Activated CD4-positive, alpha-beta T cell treated with anti-CD3 and anti-CD28 coated beads for 24 hours (primary cell): ENCODE results near the gene ADAM23.

Experiments used
- DNase-seq, 2 donors: peaks; one replicate each; pipeline ENCODE4 v3.0.0-alpha.2; 2020; ENCODE audit warnings: low read depth in 2 of 2

Gene ADAM23

GRCh38 chr2:206563374-206563773 lies 120.0 kb downstream of the ADAM23 start:
- no peak for DNase-seq

DNA sequence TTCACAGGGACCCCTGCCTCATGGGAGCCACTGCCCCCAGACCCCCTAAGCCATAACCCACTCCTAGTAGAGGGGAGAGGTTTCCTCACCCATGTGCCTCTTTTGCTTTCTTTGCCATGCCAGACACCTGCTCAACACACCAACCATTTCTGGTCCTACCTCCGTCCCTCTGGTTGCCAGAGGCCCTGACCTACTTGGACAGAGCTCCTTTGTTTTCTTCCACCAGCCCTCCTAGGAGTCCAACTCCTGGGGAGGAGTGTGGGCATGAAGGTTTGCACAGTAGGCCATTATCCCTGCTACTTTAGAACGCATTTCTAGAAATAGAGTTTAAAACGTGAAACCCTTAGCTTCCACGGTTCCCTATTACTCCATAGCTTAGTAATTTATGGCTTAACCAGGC lies 122.3 kb downstream of the ADAM23 start:
- no peak for DNase-seq

DNA sequence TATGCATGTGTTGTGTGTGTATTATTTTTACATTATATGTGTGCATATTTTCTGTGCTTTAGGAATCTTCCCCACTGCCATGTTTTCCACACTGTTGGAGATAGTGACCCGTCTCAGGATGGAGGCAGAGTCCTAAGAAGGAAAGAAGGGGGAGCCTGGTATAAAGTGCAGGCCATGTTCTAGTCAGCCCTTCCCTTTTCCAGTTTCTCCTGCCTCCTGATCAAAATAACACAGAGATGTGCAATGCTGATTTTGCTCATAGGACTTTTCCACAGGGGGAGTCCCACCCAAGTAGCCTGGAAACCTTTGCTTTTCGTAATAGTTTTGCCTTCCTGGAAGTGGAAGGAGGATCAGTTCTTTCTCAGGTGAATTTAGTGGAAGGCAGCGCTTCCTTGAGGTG lies 126.1 kb downstream of the ADAM23 start:
- DNase-seq = no peak

DNA sequence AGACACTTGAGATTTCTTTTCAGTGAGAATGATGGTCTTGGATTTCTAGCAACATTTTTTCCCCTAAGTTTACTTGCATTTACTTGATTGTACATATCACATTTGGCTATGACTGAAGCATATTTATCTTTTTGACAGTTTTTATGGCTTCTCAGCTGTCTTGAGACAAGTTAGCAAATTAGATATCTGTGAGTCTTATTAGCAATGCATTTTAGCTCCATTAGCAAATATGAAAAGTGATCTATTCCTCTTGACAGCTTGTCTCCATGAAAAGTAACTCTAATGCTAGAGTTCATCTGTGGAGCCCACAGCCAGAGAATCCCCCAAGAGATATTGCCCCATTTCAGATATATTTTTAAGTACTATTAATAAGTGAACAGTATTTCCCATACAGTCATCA lies 126.9 kb downstream of the ADAM23 start:
- no peak for DNase-seq

DNA sequence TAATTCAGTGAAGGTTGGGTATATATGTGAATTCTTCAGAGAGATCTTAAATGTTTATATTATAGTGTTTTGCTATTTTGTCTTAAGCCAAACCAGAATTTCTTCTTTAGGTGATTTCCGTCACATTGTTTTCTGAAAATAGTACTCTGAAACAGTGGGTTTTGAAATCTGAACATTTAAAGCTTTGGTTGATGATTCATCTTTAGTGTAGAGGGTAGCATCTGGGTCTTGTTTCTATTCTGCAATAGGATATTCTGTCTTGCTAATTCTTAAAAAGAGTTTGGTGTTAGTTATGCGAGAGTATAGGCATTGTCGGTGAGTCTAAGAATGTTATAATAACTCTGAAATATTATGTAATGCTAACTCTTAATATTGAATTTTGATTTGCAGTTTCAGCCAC lies 129.4 kb downstream of the ADAM23 start:
- no peak for DNase-seq

- DNase-seq = no peak
Measured at GRCh38 chr2:206573793-206574192, 130.5 kb downstream of the ADAM23 start.

DNA sequence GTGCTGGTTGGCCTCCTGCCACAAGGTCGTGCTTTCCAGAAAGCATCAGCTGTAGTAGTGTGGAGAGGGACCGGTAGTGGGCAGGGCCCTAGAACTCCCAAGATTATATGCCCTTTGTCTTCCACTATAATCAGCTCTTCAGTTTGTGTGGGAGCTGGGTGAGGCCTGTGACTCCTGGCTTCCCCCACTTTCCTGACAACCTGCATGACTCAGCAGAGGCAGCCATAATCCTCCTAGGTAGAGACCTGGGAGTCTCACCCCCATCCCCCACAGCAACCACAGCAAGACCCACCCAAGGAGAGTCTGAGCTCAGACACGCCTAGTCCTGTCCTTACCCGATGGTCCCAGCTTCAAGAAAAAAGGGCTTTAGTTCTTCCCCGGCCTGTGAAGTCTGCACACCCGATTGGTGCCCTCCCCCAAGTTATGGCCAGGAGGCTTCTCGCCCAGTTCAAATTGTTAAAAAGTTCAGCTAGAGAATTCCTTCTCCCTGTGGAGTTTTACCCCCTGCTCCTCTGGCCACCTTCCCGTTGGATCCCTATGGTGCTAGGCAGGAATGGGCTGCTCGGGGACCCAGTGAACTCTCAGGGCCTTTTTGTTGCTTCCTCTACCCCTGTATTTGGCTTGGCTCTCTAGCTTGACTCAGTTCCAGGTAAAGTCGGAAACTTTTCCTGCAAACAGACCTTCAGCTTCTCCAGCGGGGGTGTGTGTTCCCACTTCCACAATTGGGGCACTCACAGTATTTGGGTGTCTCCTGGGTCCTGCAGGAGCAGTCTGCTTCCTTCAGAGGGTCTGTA lies 141.2 kb downstream of the ADAM23 start:
- no peak for DNase-seq

GRCh38 chr2:206585335-206585734 lies 142.0 kb downstream of the ADAM23 start:
- DNase-seq = no peak

GRCh38 chr2:206586609-206587008 lies 143.3 kb downstream of the ADAM23 start:
- DNase-seq = no peak

DNA sequence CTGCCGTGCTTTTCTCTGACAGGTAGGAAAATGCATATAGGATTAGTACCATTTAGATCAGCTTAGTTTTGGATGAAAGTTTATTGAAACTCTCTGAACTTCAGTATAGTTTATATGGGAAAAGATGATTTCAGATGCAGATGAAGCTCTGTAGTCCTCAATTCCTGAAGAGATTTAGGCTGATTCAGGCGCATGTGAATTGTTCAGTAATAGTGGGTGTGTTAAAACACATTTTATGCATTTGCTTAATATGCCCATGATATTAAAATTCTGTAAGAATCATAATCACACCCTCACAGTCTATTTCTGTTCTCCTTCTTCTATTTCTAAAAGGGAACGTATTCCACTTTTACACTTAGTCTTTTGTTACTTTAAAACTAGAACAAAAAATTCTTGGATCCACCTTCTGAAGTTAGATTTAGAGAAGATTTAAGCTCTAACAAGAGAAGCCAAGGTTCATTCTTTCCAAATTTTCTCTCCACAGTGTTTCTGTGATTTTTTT lies 154.4 kb downstream of the ADAM23 start:
- DNase-seq = no peak

DNA sequence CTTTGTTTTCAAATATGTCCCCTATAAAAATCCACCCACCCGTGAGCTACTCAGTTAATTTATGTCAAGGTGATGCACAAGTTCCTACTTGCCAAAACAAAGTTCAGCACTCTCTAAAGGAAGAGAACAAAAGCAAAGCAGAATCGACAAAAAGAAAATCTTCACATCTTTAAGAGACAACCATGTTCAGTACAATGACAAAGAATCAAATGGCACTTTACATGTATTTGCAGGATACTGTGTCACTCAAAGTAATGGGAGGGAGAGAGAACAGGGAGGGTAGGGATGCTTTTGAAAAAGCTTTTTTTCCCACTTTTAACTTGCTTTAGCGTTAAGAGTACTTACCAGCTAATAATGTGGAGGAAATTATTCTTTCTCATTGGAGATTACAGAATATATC lies 159.9 kb downstream of the ADAM23 start:
- no peak for DNase-seq

DNA sequence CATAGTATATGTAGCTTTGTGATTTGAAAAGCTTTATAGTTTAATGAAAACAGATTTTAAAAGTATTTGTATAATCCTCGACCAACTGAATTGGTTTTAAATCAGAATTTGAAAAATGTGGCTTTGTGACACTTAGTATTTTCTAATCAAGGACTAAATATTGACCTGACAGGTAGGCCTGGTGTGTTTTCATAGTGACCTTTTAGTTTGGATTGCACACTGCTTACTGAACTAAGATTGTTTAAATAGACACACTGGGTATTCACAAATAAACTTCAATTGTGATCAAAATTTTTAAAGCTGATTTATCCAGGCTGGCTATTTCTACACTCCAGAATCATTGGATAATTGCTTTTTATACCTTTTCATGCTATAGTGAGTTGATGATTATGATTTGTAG lies 167.1 kb downstream of the ADAM23 start:
- no peak for DNase-seq

GRCh38 chr2:206611191-206611590 lies 167.9 kb downstream of the ADAM23 start:
- DNase-seq = no peak

DNA sequence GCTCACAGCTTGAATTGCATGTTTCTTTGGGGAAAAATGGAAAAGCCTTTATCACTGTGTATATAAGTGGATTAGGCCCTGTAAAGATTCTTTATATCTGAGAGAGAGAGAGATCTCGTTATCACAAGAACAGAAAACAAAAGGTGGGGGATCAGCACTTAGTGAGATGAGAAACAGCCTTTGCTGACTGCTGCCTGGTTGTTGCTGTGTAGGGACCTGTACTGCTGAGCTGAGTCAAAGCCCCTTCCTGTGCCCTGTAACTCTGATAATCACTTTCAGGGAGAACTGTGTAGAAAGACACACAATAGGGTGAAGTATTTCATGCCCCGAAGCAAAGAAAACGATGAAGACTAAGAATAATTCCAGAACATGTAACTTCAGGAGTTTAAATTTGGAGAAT lies 168.4 kb downstream of the ADAM23 start:
- DNase-seq = no peak

GRCh38 chr2:206614811-206615210 lies 171.5 kb downstream of the ADAM23 start:
- DNase-seq = no peak

GRCh38 chr2:206615417-206616089 lies 172.2 kb downstream of the ADAM23 start:
- DNase-seq = no peak

DNA sequence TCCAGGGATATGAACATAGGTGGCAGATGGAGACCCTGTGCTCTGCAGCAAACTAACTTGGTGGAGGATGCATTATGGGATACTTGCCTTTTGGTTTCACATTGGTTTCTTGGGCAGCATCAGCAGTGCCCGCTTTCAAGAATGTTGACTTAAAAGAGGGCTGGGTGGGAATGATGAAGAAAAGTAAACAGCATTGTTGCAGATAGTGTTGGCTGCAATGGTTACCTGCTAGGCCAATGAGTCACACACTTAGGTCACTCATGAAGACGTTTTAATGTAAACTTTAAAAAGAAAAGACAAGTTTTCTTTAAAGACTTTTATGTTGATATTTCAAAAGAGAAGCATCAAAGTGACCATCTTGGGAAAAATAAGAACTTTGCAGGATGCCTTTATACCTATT lies 172.8 kb downstream of the ADAM23 start:
- DNase-seq = no peak

DNA sequence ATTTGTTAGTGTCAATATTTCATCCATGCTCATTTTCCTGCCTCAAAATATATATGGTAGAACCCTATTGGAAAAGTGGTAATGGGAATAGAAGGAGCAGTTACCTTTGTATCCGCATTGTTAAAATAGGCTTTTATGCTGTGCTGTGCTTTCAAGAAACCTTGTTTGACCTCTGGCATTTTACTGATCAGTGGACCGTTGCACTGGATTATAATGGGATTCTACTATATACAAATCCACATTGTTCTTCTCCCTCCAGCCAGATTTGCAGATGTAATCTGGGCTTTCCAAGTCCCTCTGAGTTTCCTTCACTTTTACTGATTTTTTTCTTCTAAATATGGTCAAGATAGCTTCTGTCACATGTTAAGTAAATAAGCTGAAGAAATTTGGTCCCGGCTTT lies 175.7 kb downstream of the ADAM23 start:
- DNase-seq = no peak

- DNase-seq = no peak
Measured at GRCh38 chr2:206626108-206626507, 182.8 kb downstream of the ADAM23 start.

GRCh38 chr2:206627632-206628031 lies 184.3 kb downstream of the ADAM23 start:
- DNase-seq = no peak

DNA sequence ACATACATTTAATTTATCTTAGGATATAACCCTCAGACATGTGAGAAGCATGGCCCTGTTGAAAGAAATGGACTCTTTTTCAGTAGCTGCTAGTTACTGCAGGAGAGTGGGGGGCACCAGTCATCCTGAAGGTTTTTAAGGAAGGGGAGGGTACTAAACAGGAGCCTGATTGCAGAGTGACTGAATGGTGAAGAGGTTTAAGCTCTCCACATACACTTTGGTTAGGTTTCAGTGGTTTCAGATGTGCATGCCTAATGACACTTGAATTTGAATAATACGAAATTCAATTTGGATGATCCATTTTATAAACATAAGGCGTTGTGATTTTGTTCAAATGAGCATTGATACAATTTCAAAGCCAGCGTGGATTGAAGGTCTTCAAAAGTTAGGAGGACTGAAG lies 188.0 kb downstream of the ADAM23 start:
- no peak for DNase-seq

- no peak for DNase-seq
Measured at GRCh38 chr2:206635015-206635414, 191.7 kb downstream of the ADAM23 start.

- DNase-seq = no peak
Measured at GRCh38 chr2:206639636-206640035, 196.3 kb downstream of the ADAM23 start.
